ENCODE results near the gene AK9.

DNA sequence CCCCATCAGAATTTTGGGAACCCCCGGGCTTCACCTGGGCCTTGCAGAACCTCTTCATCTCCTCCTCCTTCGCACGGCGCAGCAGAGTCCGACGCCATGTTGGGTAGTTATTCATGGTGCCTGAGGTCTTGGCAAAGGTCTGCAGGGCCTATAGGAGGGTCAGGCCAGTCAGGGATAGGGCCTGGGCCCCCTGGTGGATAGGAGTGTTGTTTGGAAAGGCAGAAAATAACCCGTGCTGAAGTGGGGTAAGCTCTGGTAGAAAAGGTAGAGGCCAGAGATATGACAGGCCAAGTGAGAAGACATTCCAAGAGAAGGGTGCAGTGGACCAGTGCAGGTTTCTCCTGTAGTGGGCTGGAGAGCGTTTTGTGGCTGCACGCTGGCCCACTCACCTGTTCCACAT is 245.6 kb downstream of the AK9 start:
- TF ChIP-seq, protein P1, sequence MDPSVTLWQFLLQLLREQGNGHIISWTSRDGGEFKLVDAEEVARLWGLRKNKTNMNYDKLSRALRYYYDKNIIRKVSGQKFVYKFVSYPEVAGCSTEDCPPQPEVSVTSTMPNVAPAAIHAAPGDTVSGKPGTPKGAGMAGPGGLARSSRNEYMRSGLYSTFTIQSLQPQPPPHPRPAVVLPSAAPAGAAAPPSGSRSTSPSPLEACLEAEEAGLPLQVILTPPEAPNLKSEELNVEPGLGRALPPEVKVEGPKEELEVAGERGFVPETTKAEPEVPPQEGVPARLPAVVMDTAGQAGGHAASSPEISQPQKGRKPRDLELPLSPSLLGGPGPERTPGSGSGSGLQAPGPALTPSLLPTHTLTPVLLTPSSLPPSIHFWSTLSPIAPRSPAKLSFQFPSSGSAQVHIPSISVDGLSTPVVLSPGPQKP (IDR thresholded peaks at IDR 0.05; ENCODE audit: low read depth, low read length): no peak
- no peak; the same call in 1 of the 2 replicates for TF ChIP-seq POLR2A (IDR thresholded peaks at IDR 0.05; ENCODE audit: low read depth, low read length)
- TF ChIP-seq ZNF274 (IDR thresholded peaks at IDR 0.05; ENCODE audit: insufficient read depth, insufficient read length): no peak
- TF ChIP-seq, protein P2, sequence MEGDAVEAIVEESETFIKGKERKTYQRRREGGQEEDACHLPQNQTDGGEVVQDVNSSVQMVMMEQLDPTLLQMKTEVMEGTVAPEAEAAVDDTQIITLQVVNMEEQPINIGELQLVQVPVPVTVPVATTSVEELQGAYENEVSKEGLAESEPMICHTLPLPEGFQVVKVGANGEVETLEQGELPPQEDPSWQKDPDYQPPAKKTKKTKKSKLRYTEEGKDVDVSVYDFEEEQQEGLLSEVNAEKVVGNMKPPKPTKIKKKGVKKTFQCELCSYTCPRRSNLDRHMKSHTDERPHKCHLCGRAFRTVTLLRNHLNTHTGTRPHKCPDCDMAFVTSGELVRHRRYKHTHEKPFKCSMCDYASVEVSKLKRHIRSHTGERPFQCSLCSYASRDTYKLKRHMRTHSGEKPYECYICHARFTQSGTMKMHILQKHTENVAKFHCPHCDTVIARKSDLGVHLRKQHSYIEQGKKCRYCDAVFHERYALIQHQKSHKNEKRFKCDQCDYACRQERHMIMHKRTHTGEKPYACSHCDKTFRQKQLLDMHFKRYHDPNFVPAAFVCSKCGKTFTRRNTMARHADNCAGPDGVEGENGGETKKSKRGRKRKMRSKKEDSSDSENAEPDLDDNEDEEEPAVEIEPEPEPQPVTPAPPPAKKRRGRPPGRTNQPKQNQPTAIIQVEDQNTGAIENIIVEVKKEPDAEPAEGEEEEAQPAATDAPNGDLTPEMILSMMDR (IDR thresholded peaks at IDR 0.05 in 2 of 3, conservative IDR thresholded peaks at IDR 0.05 in 1 of 3; ENCODE audit: control insufficient read depth in 2 of 3, extremely low read depth in 1 of 3, insufficient read depth in 1 of 3, low read depth in 3 of 3, low read length in 3 of 3): peak in 2 of 3 experiments; percentile 4 to 9; a peak in 1 of 6 replicates
- no peak for TF ChIP-seq ZNF384 (IDR thresholded peaks at IDR 0.05; ENCODE audit: borderline replicate concordance, low read depth, low read length)
- no peak for TF ChIP-seq CREM (IDR thresholded peaks at IDR 0.05; ENCODE audit: low read depth)
- no peak for TF ChIP-seq CBFB (IDR thresholded peaks at IDR 0.05; ENCODE audit: low read depth)
- TF ChIP-seq POLR2AphosphoS5 (IDR thresholded peaks at IDR 0.05; ENCODE audit: low read length): no peak
- TF ChIP-seq MTA3 (IDR thresholded peaks at IDR 0.05; ENCODE audit: borderline replicate concordance, low read length): no peak
- no peak for TF ChIP-seq HDGF (IDR thresholded peaks at IDR 0.05)
- no peak for TF ChIP-seq ZZZ3 (IDR thresholded peaks at IDR 0.05; ENCODE audit: control insufficient read depth, insufficient read length, low read depth)

All from GM12878 (cell line).